A549 (cell line): Measurements from ENCODE around the gene SRSF10.

Experiments used
- CEBPB ChIP-seq, 2 experiments: fragments of >200 bp in 1 of 2; sonication (Bioruptor Twin) in 1 of 2; formaldehyde crosslinking in 1 of 2; IDR thresholded peaks; 2 replicates each; pipeline ENCODE4 v1.6.1; 2012 to 2016
- CTCF ChIP-seq: fragments of >200 bp; sonication (Bioruptor Twin); formaldehyde crosslinking; IDR thresholded peaks from 3 replicates; pipeline ENCODE4 v1.5.1; 2016
- ELK1 ChIP-seq: fragments of 150-350 bp; IDR thresholded peaks from 2 replicates; pipeline ENCODE4 v1.6.1; 2014; ENCODE audit warnings: low read depth, mild to moderate bottlenecking, low read length
- HMGXB4 ChIP-seq: fragments of 250-450 bp; sonication (Bioruptor Pico); IDR thresholded peaks from 2 replicates; pipeline ENCODE4 v1.5.0; 2021; ENCODE audit warnings: mild to moderate bottlenecking, moderate library complexity, borderline replicate concordance
- POLR2A ChIP-seq: IDR thresholded peaks from 2 replicates; pipeline ENCODE4 v1.6.1; 2012; ENCODE audit warnings: mild to moderate bottlenecking, low read length
- REST ChIP-seq: fragments of 200-600 bp; sonication (generic); IDR thresholded peaks from 2 replicates; pipeline ENCODE4 v1.6.1; 2016; ENCODE audit warnings: antibody characterized with exemption, mild to moderate bottlenecking, moderate library complexity
- SMC3 ChIP-seq: fragments of >200 bp; sonication (Bioruptor Twin); formaldehyde crosslinking; IDR thresholded peaks from 3 replicates; pipeline ENCODE4 v1.6.1; 2018; ENCODE audit warnings: inconsistent platforms

- TF ChIP-seq CTCF (no peak), POLR2A (no peak), ELK1 (no peak), HMGXB4 (CRISPR knock-in tag) (no peak), REST (no peak), CEBPB (IDR thresholded peaks at IDR 0.05) (no peak), SMC3 (no peak)
These were observed 693 bp downstream of the SRSF10 start for GRCh38 chr1:23979387-23979880.
